Coronary artery (tissue), 2 donors: ENCODE results near the gene OSTF1.
A peak's percentile ranks its signal among the peaks of the same experiment; 100 is the strongest.

Experiments
- DNase-seq: peaks from one replicate; pipeline ENCODE4 v3.0.0-alpha.2; 2017; ENCODE audit warnings: low spot score
- H3K27ac ChIP-seq, 2 donors: fragments of 200-600 bp; sonication (generic); one replicate each; pipeline ENCODE4 v1.5.1; 2016 to 2019
- H3K4me3 ChIP-seq: fragments of 200-600 bp; sonication (generic); 2 replicates; pipeline ENCODE4 v1.5.1; 2016; ENCODE audit warnings: mild to moderate bottlenecking, moderate library complexity
- TF ChIP-seq, protein P1 (sequence below): fragments of 200-600 bp; sonication (generic); IDR thresholded peaks from one replicate; pipeline ENCODE4 v1.5.1; 2019; ENCODE audit warnings: antibody characterized with exemption

The OSTF1 gene, protein sequence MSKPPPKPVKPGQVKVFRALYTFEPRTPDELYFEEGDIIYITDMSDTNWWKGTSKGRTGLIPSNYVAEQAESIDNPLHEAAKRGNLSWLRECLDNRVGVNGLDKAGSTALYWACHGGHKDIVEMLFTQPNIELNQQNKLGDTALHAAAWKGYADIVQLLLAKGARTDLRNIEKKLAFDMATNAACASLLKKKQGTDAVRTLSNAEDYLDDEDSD

DNA sequence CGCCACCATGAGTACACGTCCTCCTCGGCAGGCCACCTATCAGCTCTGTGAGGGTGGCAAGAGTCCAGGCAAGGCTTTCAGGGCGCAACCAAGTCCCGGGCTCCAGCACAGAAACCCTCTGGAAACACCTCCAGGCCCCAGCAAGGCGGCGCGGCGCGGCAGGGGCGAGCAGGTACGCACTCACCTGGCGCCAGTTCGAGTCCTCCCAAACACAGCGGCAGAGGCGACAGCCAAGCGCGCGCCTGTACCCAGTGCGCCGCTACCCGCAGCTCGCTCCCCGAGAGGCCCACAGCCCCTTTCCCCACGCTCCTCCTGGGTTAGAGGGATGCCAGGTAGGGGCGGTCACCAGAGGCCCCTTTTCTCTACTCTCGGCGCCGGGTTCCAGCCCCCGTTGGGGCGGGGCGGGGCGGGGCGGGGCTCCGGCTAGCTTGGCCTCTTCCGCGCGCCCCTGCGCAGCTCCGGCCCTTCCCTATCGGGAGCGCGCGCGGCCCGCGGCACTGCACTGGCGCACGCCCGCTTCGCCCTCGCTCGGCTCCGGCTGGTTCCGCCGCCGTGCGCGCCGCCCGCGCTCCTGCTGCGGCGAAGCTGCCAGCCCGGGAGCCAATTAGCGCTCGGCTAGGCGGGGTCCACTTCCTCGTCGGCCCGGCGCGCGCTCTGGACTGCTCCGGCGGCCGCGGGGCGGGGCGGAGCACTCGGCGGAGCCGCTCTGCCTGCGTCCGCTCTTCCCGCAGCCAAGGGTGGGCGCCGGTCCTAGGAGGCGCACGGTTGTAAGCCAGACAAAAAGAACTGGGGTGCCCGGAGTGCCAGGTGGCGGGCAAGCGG is at the start of gene OSTF1, which contains the start of gene NMRK1:
Gene OSTF1, plus strand, starts transcription at position 691 of the 822 bp plus-strand sequence. CDS start 179 bp downstream, outside the sequence.
Gene NMRK1, minus strand, starts transcription at position 332 of the 822 bp plus-strand sequence. CDS start 5,040 bp downstream, outside the sequence.
- peak within 1 kb of the TSS; percentile 94 for H3K4me3 ChIP-seq
- TF ChIP-seq, protein P1, sequence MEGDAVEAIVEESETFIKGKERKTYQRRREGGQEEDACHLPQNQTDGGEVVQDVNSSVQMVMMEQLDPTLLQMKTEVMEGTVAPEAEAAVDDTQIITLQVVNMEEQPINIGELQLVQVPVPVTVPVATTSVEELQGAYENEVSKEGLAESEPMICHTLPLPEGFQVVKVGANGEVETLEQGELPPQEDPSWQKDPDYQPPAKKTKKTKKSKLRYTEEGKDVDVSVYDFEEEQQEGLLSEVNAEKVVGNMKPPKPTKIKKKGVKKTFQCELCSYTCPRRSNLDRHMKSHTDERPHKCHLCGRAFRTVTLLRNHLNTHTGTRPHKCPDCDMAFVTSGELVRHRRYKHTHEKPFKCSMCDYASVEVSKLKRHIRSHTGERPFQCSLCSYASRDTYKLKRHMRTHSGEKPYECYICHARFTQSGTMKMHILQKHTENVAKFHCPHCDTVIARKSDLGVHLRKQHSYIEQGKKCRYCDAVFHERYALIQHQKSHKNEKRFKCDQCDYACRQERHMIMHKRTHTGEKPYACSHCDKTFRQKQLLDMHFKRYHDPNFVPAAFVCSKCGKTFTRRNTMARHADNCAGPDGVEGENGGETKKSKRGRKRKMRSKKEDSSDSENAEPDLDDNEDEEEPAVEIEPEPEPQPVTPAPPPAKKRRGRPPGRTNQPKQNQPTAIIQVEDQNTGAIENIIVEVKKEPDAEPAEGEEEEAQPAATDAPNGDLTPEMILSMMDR: no peak
- DNase-seq: peak; percentile 96
- H3K27ac ChIP-seq: peak within 1 kb of the TSS; percentile 94 to 98

DNA sequence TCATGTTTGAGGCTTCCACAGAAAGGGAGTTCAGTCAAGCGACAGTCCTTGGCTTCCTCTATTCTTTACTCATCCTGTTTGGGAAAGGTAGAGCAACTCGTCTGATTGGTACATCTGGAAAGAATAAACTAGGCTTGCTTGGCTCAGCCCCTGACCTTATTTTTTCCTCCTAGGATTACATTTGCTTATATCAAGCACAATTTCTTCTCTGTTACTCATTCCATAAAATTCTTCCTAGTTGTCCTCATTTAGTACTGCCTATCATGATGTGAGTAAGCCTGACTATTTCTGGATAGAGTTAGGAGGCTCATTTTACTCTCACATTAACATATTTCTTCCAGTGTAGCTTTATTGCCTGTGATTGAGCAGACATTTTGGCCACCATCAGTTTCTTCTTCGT is 49.3 kb upstream of the OSTF1 start:
- TF ChIP-seq, protein P1: no peak
- DNase-seq: no peak

DNA sequence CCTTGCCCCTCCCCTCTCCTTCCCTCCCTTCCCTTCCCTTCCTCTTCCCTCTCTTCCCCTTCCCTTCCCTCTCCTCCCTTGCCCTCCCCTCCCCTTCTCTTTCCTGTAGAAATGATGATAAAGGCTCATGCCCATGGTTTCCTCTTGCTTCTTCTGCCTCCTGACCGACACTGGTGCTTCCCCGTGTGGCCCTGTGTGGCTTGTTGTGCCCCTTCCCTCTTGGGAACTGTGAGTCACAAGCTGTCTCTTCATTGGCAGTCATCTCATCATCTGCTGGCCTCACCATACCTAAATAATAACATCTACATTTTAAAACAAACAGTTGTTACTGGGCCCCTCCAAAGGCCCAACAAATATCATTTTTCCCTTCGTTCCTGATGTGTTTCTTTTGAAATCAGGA is 48.5 kb upstream of the OSTF1 start:
- H3K4me3 ChIP-seq: no peak overlapping the region
- no peak for DNase-seq
- TF ChIP-seq, protein P1: no peak
- peak overlapping the region in 1 of 2 donors; percentile 18 for H3K27ac ChIP-seq

More for the DNA sequence above, 49.3 kb upstream of the OSTF1 start:
- Histone ChIP-seq H3K4me3 (no peak overlapping the region), H3K27ac (peak overlapping the region in 1 of 2 donors; percentile 18)

DNA sequence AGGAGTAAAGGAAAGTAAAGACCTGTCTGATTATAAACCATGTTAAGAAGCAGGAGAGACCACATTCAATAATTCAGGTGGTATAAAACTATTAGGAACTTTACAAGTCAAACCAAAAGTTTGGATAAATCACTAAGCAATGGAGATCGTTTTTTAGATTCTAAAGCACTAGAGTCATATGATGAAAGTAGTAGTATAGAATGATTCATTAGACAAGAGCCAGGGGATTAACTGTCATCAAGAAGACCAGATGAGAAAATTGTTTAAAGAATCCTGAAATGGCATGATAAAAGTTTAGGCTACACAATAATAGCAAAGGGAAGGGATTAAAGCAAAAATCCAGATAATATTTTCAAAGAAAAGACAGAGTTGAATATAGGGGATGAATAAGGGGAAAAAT is 47.3 kb upstream of the OSTF1 start:
- Histone ChIP-seq H3K27ac (no peak overlapping the region), H3K4me3 (no peak overlapping the region)
- TF ChIP-seq, protein P1: no peak
- no peak for DNase-seq

DNA sequence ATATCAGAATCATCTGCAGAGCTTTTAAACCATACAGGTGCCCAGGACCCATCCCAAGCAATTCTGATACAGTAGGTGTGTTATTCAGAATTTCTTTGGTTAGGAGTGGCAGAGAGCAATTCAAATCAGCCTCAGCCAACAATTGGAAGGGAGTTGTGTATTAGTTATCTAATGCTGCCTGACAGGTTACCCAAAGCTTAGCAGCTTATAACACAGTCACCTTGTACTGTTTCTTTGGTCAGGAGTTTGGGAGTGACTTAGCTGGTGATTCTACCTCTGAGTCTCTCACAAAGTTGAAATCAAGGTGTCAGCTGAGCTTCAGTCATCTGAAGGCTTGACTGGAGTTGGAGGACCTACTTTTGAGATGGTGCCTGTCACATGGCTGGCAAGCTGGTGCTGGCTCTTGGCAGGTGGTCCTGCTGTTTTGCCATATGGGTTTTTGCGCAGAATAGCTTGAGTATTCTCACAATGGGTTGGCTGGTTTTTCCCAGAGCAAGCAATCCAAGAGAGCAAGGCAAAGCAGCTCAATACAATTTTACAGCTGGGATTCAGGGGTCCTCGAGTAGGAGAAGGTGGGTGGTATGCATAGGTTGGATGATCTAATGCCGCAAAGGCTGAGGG is 41.5 kb upstream of the OSTF1 start:
- no peak for DNase-seq
- Histone ChIP-seq H3K27ac (no peak overlapping the region), H3K4me3 (no peak overlapping the region)
- TF ChIP-seq, protein P1: no peak

DNA sequence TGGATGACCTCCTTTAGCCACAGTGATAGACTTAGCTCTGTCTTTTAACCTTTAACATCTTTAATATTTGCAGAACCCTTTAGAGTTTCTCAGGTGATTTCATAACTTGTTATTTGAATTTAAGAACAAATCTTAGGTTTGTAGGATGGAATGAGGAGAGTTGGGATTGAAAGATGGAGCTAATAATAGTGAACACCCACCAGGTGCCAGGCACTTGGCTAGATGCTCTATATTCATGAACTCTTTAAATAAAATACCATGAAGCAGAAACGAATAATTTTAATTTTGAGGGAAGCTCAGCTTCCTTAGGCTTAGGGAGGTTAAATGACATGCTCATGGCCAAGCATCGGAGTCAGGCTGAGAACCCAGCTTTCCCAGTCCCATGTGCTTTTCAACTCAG is 40.8 kb upstream of the OSTF1 start:
- no peak overlapping the region for H3K4me3 ChIP-seq
- no peak for DNase-seq
- H3K27ac ChIP-seq: no peak overlapping the region
- TF ChIP-seq, protein P1: no peak
